Hematopoietic multipotent progenitor cell treated with erythropoietin and hydrocortisone succinate and interleukin-3 and kit ligand, for 8 days (in vitro differentiated cells): ENCODE measurements around the gene HSPA12B.
A peak's percentile ranks its signal among the peaks of the same experiment; 100 is the strongest.

Source experiments
- DNase-seq: peaks from one replicate; pipeline ENCODE4 v3.0.0-alpha.2; 2015

HSPA12B gene, protein sequence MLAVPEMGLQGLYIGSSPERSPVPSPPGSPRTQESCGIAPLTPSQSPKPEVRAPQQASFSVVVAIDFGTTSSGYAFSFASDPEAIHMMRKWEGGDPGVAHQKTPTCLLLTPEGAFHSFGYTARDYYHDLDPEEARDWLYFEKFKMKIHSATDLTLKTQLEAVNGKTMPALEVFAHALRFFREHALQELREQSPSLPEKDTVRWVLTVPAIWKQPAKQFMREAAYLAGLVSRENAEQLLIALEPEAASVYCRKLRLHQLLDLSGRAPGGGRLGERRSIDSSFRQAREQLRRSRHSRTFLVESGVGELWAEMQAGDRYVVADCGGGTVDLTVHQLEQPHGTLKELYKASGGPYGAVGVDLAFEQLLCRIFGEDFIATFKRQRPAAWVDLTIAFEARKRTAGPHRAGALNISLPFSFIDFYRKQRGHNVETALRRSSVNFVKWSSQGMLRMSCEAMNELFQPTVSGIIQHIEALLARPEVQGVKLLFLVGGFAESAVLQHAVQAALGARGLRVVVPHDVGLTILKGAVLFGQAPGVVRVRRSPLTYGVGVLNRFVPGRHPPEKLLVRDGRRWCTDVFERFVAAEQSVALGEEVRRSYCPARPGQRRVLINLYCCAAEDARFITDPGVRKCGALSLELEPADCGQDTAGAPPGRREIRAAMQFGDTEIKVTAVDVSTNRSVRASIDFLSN

GRCh38 chr20:3732327-3733118 is at the start of gene HSPA12B:
Gene HSPA12B (plus strand): TSS chr20:3732685. CDS start chr20:3738675, 5,990 bp downstream.
- no peak for DNase-seq

DNA sequence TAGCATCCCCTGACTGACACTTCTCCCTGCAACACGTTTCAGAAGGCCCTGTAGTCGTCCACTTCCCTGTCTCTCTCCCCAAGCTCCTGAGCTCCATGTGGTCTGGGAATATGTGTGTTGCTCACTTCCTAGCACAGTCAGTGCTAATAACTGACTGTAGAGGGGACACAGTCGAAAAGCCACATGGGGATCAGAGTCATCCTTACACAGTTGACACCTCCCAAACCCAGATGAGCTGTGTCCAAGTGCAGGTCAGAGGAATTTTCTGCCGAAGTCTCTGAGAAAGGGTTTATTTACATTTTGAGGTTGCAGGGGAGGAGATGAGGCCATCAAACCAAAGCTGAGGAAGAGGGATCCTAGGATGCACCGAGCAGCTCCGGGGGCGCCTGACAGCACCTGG is 47.1 kb upstream of the HSPA12B start:
- DNase-seq: no peak

GRCh38 chr20:3686421-3686820 is 46.1 kb upstream of the HSPA12B start:
- DNase-seq: no peak

- DNase-seq: no peak
Observed at GRCh38 chr20:3686867-3687321, 45.6 kb upstream of the HSPA12B start.

GRCh38 chr20:3687655-3688054 is 44.8 kb upstream of the HSPA12B start:
- peak; percentile 33 for DNase-seq

- DNase-seq: no peak
Observed at GRCh38 chr20:3689978-3690377, 42.5 kb upstream of the HSPA12B start.

GRCh38 chr20:3690413-3690812 is 42.1 kb upstream of the HSPA12B start:
- DNase-seq: no peak

- DNase-seq: no peak
Observed at GRCh38 chr20:3691306-3691705, 41.2 kb upstream of the HSPA12B start.

GRCh38 chr20:3691897-3692296 is 40.6 kb upstream of the HSPA12B start:
- DNase-seq: no peak

GRCh38 chr20:3692706-3693294 is 39.7 kb upstream of the HSPA12B start:
- DNase-seq: no peak

- no peak for DNase-seq
Observed at GRCh38 chr20:3693376-3693775, 39.1 kb upstream of the HSPA12B start.

DNA sequence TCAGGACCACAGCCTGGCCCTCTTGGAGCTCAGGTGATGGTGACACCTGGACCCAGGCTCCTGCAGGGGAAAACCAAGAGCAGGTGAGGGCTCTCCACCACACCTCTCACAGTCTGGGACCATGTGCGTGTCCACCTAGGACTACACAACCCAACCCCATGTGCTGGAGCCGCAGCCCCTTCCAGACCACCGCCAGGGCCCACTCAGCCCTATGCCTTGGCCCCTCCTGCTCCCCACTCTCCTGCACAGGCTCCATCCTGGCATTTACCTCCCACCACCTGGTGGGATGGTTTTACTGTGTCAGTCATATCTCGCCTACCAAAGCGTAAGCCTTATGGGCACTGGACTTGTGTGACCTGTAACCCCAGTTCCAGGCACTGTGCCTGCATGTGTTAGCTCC is 37.6 kb upstream of the HSPA12B start:
- no peak for DNase-seq

DNA sequence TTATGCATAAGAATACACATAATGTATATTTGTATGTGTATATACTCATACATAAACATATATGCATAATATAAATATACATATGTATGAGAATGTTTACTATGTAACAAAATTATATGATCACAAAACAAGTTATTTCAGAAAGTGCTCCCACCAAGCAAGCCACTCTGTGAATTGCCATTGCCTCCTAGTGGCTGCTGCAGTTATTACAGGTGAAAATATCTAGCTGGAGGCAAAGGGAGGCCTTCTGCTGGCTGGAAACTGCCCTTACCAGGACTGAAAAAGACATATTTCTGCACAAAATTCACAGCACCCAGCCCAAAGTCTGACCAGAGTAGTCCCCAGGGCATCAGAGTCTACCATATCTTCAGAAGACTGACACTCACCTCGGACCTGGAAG is 36.3 kb upstream of the HSPA12B start:
- DNase-seq: peak; percentile 41

- DNase-seq: no peak
Observed at GRCh38 chr20:3696745-3697587, 35.5 kb upstream of the HSPA12B start.

DNA sequence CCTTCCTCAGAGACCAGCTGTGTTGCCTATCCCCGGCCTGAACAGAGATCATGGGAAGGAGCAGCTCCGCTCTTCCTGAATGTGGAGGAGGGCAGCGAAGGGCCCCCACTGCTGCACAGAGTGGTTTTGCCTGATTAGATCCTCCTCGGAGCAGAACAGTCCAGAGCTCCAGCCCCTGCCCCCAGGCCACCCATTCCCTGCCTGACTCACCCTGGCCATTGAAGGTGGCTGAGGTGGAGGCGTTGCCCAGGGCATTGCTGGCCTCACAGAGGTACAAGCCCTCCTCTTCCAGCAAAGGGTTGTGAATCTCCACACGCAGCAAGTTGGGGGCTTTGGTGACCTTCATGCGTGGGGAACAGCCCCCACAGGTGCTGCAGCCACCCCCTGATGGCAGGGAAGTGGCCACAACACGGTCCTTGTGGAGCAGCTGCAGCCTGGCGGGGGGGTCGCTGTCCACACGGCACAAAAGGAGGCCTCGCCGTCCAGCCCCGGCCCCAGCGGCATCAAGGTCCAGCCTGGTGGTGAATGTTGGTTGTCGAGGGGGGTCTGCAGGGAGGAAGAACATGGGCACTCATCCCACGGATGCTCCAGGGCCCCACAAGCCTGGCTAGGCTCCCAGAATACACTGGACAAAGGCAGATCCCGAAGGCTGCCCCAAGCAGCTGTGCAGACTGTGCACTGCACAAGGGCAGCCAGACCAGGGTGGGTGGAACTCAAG is 34.7 kb upstream of the HSPA12B start:
- DNase-seq: no peak

- DNase-seq: no peak
Observed at GRCh38 chr20:3698591-3699001, 33.9 kb upstream of the HSPA12B start.

DNA sequence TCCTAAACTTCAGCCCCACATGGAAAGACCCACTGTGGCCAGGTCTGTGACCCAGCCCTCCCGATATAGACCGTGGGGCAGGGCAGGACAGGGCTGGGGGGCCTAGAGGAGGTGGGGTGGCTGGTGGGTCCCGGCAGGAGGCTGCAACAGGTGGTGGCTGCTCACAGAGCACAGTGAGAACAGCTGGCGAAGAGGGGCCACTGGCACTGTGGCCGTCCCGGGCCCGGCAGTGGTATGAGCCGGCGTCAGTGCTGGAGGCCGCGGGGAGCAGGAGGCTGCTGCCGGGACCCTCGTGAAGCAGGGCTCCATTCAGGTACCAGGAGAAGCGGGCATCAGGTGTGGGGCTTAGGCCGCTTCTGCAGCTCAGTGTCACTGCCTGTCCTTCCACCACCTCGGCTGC is 33.4 kb upstream of the HSPA12B start:
- DNase-seq: no peak

DNA sequence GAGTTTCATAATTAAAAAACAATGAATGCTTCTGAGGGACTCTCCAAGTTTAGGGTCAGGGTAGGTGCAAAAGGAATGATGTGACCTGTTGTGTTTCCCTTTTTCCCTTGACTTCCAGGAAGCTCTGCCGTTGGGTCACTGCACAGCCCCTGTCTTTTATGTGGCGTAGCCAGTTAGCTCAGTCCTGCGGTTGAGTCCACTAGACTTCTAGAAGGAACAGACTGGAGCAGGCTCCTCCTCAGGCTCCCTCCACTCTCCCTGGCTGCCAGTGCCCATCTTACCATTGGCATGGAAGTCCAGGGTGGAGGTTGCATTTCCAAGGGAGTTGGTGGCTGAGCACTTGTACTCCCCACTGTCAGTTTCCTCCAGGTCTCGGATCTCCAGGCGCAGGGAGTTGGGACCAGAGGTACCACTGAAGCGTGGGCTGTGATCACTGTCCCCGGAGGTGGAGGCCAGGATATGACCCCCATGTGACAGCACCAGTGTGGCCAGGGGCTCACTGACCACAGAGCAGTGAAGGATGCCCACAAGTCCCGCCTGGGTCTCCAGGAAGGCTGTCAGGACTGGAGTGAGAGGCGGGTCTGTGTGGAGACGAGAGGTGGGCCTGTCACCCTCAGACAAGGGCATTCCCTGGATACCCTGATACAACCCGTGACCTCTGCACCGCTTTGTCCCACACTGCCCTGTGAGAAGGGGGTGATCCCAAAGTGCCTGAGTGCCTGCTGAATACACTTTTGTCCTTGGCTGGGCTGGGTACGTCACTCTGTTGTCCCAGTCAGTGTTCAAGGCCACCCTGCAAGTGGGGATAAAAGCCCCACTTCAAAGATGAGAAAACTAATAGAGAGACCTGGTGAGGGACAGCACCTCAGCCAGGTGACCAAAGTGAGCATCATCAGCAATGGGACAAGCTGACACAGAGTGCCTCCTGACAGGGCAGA is 31.2 kb upstream of the HSPA12B start:
- DNase-seq: no peak

- DNase-seq: no peak
Observed at GRCh38 chr20:3702611-3703391, 29.7 kb upstream of the HSPA12B start.
